Activated T-helper 1 cell treated with anti-CD3 and anti-CD28 coated beads, Interleukin-2, amount 50 U/mL, for 16 hours (primary cell): ENCODE measurements around the gene FAM221B.

ENCODE experiments used
- DNase-seq, 2 donors: peaks; one replicate each; pipeline ENCODE4 v3.0.0-alpha.2; 2020; ENCODE audit warnings: low read depth in 1 of 2, low spot score in 1 of 2

FAM221B gene

GRCh38 chr9:35822926-35823325, 5.6 kb downstream of the FAM221B start:
- no peak for DNase-seq

DNA sequence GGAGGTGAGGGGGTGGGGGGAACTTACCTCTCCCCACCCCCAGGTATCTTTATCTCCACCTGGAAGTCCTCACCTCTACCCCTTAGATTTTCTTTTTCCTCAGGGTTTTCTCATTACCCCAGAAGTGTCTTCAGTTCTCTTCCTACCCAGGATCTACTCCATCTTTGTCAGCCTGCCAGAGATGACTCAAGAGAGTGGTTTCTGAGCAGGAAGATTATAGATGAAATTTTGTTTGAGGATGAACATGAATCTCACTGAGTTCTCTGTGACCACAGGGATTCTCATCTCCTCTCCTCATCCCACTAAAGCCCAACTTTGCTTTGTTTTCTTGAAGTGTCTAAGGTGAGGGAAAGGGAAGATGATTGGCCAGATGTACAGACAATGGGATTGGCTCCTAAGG, 8.5 kb downstream of the FAM221B start:
- DNase-seq, result no peak

GRCh38 chr9:35818341-35818740, 10.2 kb downstream of the FAM221B start:
- DNase-seq, result no peak

DNA sequence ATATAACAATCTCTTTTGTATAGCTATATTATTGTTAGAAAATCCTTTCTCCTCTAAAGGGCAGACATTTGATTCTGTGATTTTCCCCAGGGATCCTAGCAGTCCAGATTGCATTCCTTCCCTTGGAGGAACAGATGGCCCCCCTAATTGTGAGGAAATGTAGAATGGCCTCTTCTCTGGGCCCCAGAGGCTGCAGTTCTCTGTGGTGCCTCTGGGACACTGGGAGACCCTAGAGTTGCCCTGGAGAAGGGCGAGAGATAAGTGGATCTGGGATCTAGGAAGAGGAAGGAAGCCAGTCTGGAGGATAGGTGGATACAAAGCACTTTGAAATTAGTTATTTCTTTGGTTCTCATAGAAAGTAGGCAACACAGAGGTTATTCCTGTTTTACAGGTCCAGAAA, 11.8 kb downstream of the FAM221B start:
- DNase-seq, result no peak

DNA sequence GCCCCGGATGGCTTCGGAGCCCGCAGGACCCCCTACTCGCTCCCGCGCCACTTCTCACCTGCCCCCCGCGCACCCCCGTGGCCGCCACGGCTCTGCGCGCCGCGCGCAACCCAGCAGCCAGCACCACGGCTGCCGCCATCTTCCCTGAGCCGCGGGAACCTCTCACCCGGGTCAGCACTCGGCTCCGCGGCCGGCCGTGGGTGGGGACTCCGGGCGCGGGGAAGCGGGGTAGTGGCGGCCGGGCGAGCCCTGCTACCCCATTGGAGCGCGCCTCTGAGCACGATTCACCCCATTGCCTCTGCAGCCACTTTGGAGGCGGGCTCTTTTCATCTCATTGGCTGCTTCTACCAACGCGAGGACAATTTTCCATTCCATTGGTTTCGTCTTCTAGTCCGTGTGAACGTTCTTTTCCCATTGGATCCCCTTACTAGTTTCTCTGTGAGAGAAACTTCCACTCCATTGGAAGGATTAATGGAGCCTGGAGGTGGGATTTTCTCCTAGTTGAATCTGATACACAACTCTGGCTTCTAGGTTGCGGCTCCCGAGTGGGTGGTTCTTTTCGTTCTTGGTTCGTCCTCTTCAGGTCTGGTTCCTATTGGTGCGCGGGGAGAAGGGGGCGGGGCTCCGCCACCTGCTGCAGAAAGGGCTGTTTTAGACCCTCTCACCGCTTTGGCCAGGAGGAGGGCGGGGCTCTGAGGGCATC, 13.5 kb downstream of the FAM221B start, which contains the start of gene HINT2:
Gene HINT2, minus strand, starts transcription at position 202 of the 703 bp plus-strand sequence. Its CDS starts 63 bp downstream, at position 139.
- peak; percentile 92 to 93 for DNase-seq

DNA sequence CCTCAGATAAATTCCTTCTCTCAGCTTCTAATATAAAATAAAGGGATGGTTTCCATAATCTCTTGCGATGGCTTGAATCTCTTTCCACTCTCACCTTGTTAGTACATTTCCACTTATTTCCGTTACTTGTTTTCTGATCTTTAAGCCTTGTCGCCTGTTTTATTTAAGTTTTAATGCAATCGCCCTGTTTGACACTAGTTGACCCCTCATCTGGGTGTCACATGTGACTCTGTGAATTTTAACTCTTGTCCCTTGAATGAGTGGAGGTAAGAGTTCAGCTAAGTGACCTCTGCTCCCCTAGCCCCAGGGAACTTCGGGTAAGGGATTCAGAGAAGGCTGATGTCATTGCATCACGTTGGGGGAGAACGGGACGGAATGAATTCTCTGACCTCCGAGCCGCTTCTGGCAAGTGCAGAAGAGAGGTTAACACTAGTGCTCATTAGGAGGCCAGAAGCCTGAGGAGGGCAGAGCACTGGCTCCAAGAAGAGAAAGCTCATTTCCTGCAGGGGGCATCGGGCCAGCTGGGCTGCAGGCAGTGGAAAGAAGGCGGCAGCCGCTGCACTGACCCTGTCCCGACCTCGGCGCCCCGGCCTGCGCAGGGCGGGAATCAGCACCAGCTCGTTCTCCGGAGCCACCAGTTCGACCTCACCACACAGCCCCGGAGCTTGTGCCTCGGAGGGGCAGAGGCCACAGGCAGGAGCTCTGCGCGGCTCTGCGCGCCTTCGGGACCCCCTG, 14.3 kb downstream of the FAM221B start:
- DNase-seq, result no peak

- DNase-seq, result no peak
Observed at GRCh38 chr9:35813434-35814105, 15.0 kb downstream of the FAM221B start.

- peak; percentile 89 to 91 for DNase-seq
Observed at GRCh38 chr9:35812025-35812602, 16.4 kb downstream of the FAM221B start, which contains the start of gene SPAG8. SPAG8 (minus strand) TSS chr9:35812262; CDS start chr9:35812147, 115 bp downstream.

DNA sequence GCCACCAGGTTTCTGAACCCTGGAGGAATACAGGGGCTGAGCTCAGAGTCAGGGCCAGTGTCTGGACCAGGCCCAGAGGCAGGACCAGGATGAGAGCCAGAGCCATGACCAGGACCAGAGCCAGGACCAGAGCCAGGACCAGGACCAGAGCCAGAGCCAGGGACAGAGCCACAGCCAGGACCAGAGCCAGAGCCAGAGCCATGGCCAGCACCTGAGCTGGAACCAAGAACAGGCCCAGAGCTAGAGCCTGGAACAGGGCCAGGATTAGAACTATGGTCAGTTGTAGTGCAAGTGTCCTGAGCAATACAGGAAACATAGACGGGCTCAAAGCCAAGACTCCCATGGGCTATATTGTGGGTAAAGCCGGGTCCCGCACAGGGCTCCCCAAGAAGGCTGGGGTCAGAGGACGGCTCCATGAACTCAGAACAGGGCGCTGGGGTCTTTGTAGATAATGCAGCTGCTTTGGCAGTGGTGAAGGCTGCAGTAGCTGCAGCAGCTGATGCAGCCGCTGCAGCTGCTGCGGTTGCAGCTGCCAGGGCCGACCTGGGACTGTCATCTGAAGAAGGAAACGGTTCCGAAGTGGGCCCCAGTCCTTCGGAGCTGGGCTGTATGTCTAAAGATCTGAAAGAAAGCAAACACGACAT, 17.0 kb downstream of the FAM221B start:
- DNase-seq, result no peak

GRCh38 chr9:35810122-35810521, 18.4 kb downstream of the FAM221B start:
- DNase-seq, result no peak

- no peak for DNase-seq
Observed at GRCh38 chr9:35808433-35808832, 20.1 kb downstream of the FAM221B start.

- DNase-seq, result no peak
Observed at GRCh38 chr9:35806101-35806500, 22.4 kb downstream of the FAM221B start.

- DNase-seq, result no peak
Observed at GRCh38 chr9:35801328-35802128, 27.0 kb downstream of the FAM221B start.

GRCh38 chr9:35800530-35800929, 28.0 kb downstream of the FAM221B start:
- no peak for DNase-seq

DNA sequence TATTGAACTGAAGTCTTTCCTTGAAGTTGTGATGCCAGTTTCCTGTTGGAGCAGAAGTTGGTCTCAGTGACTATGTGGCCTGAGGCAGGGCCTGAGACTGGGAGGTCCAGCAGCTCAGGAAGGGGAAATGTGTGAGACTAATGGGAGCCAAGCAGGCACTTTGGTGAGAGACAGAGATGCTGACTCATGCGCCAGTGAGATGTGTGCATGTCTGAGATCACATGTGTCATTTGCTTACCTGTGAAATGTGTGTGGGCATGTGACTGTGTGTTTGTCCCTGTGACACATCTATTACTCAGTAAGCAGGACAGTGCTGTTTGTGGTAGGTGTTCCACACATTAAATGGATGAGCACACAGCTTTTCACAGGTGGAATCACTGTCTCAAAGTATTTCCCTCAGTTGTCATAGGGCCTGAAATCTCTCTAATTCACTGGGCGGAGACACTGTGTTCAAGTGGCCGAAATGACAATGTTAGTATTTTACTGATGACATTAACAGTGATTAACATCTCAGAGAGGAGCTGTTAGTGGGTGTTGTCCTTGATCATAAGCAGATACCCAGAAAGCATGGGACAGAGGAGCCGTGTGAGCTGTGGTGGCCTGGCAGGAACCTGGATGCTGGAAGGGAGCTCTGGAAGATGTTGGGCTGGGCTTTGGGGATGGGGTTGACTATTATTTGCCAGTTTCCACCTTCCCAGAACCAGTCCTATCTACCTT, 29.7 kb downstream of the FAM221B start:
- peak in 1 of 2 donors; percentile 21 for DNase-seq

DNA sequence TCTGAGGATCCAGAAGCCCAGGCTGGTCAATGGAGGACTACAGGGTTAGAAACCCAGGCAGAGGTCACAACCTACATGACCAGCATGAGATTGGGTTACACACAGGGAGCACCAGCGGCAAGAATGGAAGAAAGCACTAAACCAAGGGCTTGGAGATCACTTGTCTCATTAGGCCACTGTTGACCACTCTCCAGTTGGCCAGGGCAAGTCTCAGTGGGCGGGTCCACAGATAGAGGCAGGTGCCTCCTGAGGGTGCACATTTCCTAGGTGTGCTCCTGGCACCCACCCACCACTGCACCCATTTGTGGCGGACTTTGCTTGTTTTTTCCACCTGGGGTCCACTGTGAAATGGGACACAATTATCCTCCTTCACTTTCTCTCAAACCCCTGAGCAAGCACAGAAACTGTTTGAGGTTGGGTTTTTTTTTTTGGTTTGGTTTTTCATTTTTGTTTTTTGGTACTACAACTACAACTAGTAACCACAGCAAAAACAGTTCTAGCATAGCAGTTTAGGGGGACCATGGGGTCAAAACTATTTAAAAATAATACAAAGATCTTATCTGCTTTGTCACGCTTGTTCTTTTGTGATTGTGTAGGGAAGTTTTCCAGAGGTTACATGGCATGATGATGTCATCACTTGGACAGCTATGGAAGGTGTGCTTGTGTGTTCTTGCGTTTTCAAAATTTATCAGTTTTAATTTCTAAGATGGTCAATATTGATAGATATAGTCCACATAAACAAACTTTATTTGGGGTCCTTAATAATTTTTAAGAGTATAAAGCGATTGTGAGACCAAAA, 31.0 kb downstream of the FAM221B start:
- DNase-seq, result no peak

DNA sequence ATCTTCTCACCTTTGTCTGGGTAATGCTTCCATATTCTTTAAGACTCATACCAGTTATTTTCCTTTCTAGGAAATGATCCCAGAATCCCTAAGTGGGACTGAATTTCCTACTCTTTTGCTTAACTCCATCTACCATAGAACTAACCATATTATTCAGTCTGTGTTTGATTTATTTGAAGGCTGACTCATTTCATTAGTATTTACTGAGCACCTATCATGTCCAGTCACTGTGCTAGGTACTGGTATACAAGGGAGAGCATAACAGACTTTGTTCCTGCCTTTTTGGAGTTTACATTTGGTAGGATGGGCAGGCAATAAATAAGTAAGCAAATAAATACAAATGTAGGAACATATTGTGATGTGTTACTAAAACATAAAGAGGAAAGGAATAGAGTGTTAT, 32.8 kb downstream of the FAM221B start:
- no peak for DNase-seq

DNA sequence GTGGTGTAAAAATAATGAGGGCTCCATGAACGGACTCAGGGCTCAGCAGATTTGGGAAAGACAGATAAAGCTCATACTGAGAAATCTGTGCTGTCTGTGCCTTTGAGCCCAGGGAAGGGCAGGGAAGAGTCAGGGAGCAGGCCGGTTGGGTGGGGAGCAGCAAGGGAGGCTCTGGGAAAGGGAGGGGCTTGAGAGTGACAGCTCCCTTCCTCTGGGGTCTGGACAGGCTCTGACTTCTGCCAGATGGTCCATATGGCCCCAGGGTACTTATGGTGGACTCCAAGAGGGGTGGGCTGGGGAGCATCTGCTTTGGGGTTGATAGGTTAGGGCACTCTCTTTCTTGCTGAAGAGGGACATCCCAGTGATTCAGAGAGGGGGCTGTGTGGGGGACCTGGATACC, 35.1 kb downstream of the FAM221B start:
- no peak for DNase-seq

GRCh38 chr9:35792826-35793225, 35.7 kb downstream of the FAM221B start:
- DNase-seq, result no peak
